ENCODE data around the gene SOS1.

GRCh38 chr2:38988716-38989115 is 132.1 kb downstream of the SOS1 start:
- no peak for TF ChIP-seq POLR2AphosphoS5 (IDR thresholded peaks at IDR 0.05; ENCODE audit: low read depth, low read length)
- TF ChIP-seq SIN3A (IDR thresholded peaks at IDR 0.05; ENCODE audit: borderline replicate concordance, insufficient read depth, low read length), result no peak
